CD14-positive monocyte (primary cell): ENCODE results near the gene ZNF697. TPM values are rescaled to one million over a fixed set of nuclear protein-coding genes. Genes with fewer than 3 reads are reported as not detected.

Experiments
- DNase-seq, 3 donors: peaks; one replicate each; pipeline ENCODE4 v3.0.0-alpha.2; 2011 to 2022
- H2AFZ ChIP-seq: 2 replicates; pipeline ENCODE4 v1.6.0; 2012; ENCODE audit warnings: mild to moderate bottlenecking, low read depth, low read length, inconsistent platforms; ENCODE audit not compliant: insufficient read depth, poor library complexity, severe bottlenecking
- H3K27ac ChIP-seq, 2 donors: 1 replicate in 1 of 2; 2 replicates in 1 of 2; pipeline ENCODE4 v1.5.1; 2012 to 2013; ENCODE audit warnings: low read length in 2 of 2, control low read depth in 1 of 2, inconsistent platforms in 1 of 2, low read depth in 1 of 2, mild to moderate bottlenecking in 1 of 2
- H3K27me3 ChIP-seq, 2 donors: one replicate each; pipeline versions ENCODE4 v1.6.0 to v1.6.1; 2011 to 2013; ENCODE audit warnings: low read length in 2 of 2; ENCODE audit not compliant: control insufficient read depth in 2 of 2, insufficient read depth in 2 of 2
- H3K36me3 ChIP-seq, 2 donors: replicated peaks in 1 of 2; 1 replicate in 1 of 2; 2 replicates in 1 of 2; pipeline versions ENCODE4 v1.5.1 to v1.6.1; 2012 to 2013; ENCODE audit warnings: low read length in 2 of 2, control low read depth in 1 of 2, inconsistent platforms in 1 of 2, mild to moderate bottlenecking in 1 of 2; ENCODE audit not compliant: insufficient read depth in 2 of 2, control insufficient read depth in 1 of 2
- H3K4me1 ChIP-seq, 2 donors: 1 replicate in 1 of 2; 2 replicates in 1 of 2; pipeline versions ENCODE4 v1.5.1 to v1.6.1; 2012 to 2013; ENCODE audit warnings: low read length in 2 of 2, control low read depth in 1 of 2, inconsistent platforms in 1 of 2, mild to moderate bottlenecking in 1 of 2, moderate library complexity in 1 of 2; ENCODE audit not compliant: insufficient read depth in 2 of 2, control insufficient read depth in 1 of 2
- H3K4me2 ChIP-seq: replicated peaks from 2 replicates; pipeline ENCODE3; 2012; ENCODE audit warnings: low read length, moderate library complexity, mild to moderate bottlenecking; ENCODE audit not compliant: poor library complexity, severe bottlenecking; ENCODE audit errors: extremely low read depth
- H3K4me3 ChIP-seq, 3 experiments: fragments of 200-600 bp in 1 of 3; sonication (generic) in 1 of 3; replicated peaks in 1 of 3; 1 replicate in 2 of 3; 2 replicates in 1 of 3; pipeline ENCODE4 v1.5.1; 2011 to 2013; ENCODE audit warnings: low read length in 3 of 3, mild to moderate bottlenecking in 3 of 3, control low read depth in 2 of 3, low read depth in 2 of 3, inconsistent platforms in 1 of 3, moderate library complexity in 1 of 3
- H3K79me2 ChIP-seq: 2 replicates; pipeline ENCODE4 v1.6.0; 2012; ENCODE audit warnings: mild to moderate bottlenecking, control low read depth, inconsistent platforms, low read length, moderate library complexity; ENCODE audit not compliant: insufficient read depth
- H3K9ac ChIP-seq: 2 replicates; pipeline ENCODE4 v1.6.0; 2017; ENCODE audit warnings: low read length, mild to moderate bottlenecking; ENCODE audit not compliant: insufficient read depth, poor library complexity, severe bottlenecking
- H3K9me3 ChIP-seq, 2 donors: replicated peaks in 1 of 2; 1 replicate in 1 of 2; 2 replicates in 1 of 2; pipeline versions ENCODE4 v1.5.1 to v1.6.1; 2012 to 2013; ENCODE audit warnings: low read length in 2 of 2, control low read depth in 1 of 2; ENCODE audit not compliant: control insufficient read depth in 1 of 2, insufficient read depth in 1 of 2
- H4K20me1 ChIP-seq: 2 replicates; pipeline ENCODE4 v1.6.0; 2012; ENCODE audit warnings: mild to moderate bottlenecking, low read length, control low read depth, moderate library complexity; ENCODE audit not compliant: insufficient read depth
- H3K27ac Mint-ChIP-seq, 7 donors: one replicate each; pipeline ENCODE4 v1.8.0; 2020; ENCODE audit warnings: mild to moderate bottlenecking in 7 of 7, mixed read lengths in 7 of 7, moderate library complexity in 6 of 7, inconsistent platforms in 2 of 7
- H3K27me3 Mint-ChIP-seq, 3 donors: one replicate each; pipeline ENCODE4 v1.8.0; 2021 to 2022; ENCODE audit warnings: low read depth in 3 of 3, mild to moderate bottlenecking in 3 of 3, mixed read lengths in 3 of 3, moderate library complexity in 3 of 3, inconsistent platforms in 1 of 3
- H3K36me3 Mint-ChIP-seq, 2 donors: one replicate each; pipeline ENCODE4 v1.8.0; 2020; ENCODE audit warnings: mixed read lengths in 2 of 2, inconsistent platforms in 1 of 2, mild to moderate bottlenecking in 1 of 2
- H3K4me1 Mint-ChIP-seq: one replicate; pipeline ENCODE4 v1.8.0; 2020; ENCODE audit warnings: mild to moderate bottlenecking, mixed read lengths
- H3K4me3 Mint-ChIP-seq, 2 donors: one replicate each; pipeline ENCODE4 v1.8.0; 2020; ENCODE audit warnings: mild to moderate bottlenecking in 2 of 2, mixed read lengths in 2 of 2, moderate library complexity in 1 of 2
- H3K9me3 Mint-ChIP-seq, 7 donors: one replicate each; pipeline ENCODE4 v1.8.0; 2020 to 2022; ENCODE audit warnings: mixed read lengths in 7 of 7, mild to moderate bottlenecking in 6 of 7, moderate library complexity in 6 of 7, inconsistent platforms in 2 of 7
- WGBS: methylation state at CpG from one replicate; pipeline ENCODE4 v1.1.5; 2013; ENCODE audit warnings: missing lambda C conversion rate; ENCODE audit not compliant: insufficient coverage; 5-methylcytosine and 5-hydroxymethylcytosine counted together
- intact Hi-C, 2 donors: fragments of 100-400 bp; cut with micrococcal nuclease; formaldehyde crosslinking; loops; one replicate each; pipeline versions ENCODE4 v1.15.0 to v1.15.1; 2023
- polyA plus RNA-seq, 3 donors: library from polyadenylated mRNA; depleted of rRNA in 1 of 3; unstranded in 2 of 3; stranded (reverse) in 1 of 3; fragments of 300-500 nt in 2 of 3; fragments of >200 nt in 1 of 3; fragmentation: Illumina TruSeq in 2 of 3; gene quantifications; 1 replicate in 2 of 3; 2 replicates in 1 of 3; pipeline ENCODE4 v1.2.3, GENCODE V29; 2012 to 2021
- TF ChIP-seq, protein P1 (sequence below): fragments of 200-600 bp; IDR thresholded peaks from one replicate; pipeline ENCODE4 v1.8.0; 2022; ENCODE audit warnings: antibody characterized with exemption, mild to moderate bottlenecking

ZNF697 gene
- polyA plus RNA-seq, 3 donors = 0.37 to 3.1 (median 0.49) TPM

DNA sequence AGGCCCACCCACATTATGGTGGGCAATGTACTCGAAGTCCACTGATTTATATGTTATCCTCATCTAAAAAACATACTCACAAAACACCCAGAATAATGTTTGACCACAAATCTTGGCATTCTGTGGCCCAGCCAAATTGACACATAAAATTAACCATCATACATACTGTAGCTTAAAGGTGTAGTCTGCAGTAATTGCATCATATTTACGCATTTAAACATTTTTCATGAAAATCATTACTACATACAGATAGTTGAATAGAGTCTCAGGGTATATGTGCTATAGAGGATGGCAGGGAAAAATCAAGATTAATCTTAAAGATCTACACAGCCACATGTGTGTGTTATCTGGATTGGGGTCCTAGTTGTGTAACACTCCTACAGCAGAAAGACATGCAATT lies 14.5 kb downstream of the ZNF697 start:
- no peak overlapping the region for H3K27ac Mint-ChIP-seq
- Histone ChIP-seq H3K27me3 (peaks cover 18 to 36% of the 10 kb centered on the region in 2 donors), H3K9me3 (no peaks in the 10 kb centered on the region), H3K4me2 (no peak overlapping the region), H2AFZ (no peak overlapping the region), H3K9ac (no peak overlapping the region), H3K79me2 (peaks cover 3% of the 10 kb centered on the region), H4K20me1 (peaks cover 98% of the 10 kb centered on the region), H3K4me3 (no peak overlapping the region), H3K4me1 (peaks cover 10 to 12% of the 10 kb centered on the region in 2 donors), H3K27ac (no peak overlapping the region), H3K36me3 (peaks cover 0 to 44% of the 10 kb centered on the region in 2 donors)
- 100% methylated on average over 1 of the region's 2 CpGs for WGBS
- peaks cover 0 to 3% (median 0%) of the 10 kb centered on the region in 7 donors for H3K9me3 Mint-ChIP-seq
- TF ChIP-seq, protein P1, sequence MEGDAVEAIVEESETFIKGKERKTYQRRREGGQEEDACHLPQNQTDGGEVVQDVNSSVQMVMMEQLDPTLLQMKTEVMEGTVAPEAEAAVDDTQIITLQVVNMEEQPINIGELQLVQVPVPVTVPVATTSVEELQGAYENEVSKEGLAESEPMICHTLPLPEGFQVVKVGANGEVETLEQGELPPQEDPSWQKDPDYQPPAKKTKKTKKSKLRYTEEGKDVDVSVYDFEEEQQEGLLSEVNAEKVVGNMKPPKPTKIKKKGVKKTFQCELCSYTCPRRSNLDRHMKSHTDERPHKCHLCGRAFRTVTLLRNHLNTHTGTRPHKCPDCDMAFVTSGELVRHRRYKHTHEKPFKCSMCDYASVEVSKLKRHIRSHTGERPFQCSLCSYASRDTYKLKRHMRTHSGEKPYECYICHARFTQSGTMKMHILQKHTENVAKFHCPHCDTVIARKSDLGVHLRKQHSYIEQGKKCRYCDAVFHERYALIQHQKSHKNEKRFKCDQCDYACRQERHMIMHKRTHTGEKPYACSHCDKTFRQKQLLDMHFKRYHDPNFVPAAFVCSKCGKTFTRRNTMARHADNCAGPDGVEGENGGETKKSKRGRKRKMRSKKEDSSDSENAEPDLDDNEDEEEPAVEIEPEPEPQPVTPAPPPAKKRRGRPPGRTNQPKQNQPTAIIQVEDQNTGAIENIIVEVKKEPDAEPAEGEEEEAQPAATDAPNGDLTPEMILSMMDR = no peak
- peaks cover 25 to 34% (median 30%) of the 10 kb centered on the region in 3 donors for H3K27me3 Mint-ChIP-seq
- peaks cover 14% of the 10 kb centered on the region for H3K4me1 Mint-ChIP-seq
- intact Hi-C loops = no loop called here
- peaks cover 35 to 38% of the 10 kb centered on the region in 2 donors for H3K36me3 Mint-ChIP-seq
- H3K4me3 Mint-ChIP-seq = no peak overlapping the region
- DNase-seq = no peak

DNA sequence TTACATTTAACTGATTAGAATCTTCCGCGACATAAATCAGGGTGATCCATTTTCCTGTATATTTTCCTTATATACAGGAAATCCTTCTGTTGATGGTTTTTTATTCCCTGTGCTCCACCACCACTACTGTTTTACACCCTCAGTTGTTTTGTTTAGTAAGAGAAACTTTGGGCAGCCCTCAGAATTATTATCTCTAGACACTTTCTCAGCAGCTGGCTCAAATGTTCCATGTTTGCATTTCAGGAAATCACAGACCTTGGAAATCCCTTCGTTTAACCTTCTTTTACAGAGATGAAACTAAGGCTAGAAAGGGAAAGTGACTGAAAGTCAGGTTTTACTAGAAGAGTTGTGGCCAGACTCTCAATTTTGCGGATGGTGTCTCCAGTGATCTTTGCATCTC lies 15.2 kb downstream of the ZNF697 start:
- TF ChIP-seq, protein P1 = no peak
- peaks cover 99% of the 10 kb centered on the region for H4K20me1 ChIP-seq
- H3K4me1 Mint-ChIP-seq = peaks cover 14% of the 10 kb centered on the region
- no peak overlapping the region for H3K9ac ChIP-seq
- DNase-seq = no peak
- H3K4me2 ChIP-seq = no peak overlapping the region
- WGBS = no CpG with 5 or more reads among the region's 4 CpGs
- H3K36me3 ChIP-seq = peaks cover 0 to 44% of the 10 kb centered on the region in 2 donors
- peaks cover 3% of the 10 kb centered on the region for H3K79me2 ChIP-seq
- no peak overlapping the region for H3K27ac ChIP-seq
- peaks cover 35 to 38% of the 10 kb centered on the region in 2 donors for H3K36me3 Mint-ChIP-seq
- peaks cover 10 to 12% of the 10 kb centered on the region in 2 donors for H3K4me1 ChIP-seq
- H2AFZ ChIP-seq = no peak overlapping the region
- peaks cover 25 to 34% (median 30%) of the 10 kb centered on the region in 3 donors for H3K27me3 Mint-ChIP-seq
- no peak overlapping the region for H3K4me3 ChIP-seq
- intact Hi-C loops = no loop called here
- H3K9me3 ChIP-seq = no peaks in the 10 kb centered on the region
- H3K27me3 ChIP-seq = peaks cover 18 to 36% of the 10 kb centered on the region in 2 donors
- peaks cover 0 to 3% (median 0%) of the 10 kb centered on the region in 7 donors for H3K9me3 Mint-ChIP-seq
- H3K27ac Mint-ChIP-seq = no peak overlapping the region
- H3K4me3 Mint-ChIP-seq = peak overlapping the region in 1 of 2 donors; percentile 77
